Psoas muscle (tissue), 8 donors: ENCODE data around the gene CCNI. TPM values are rescaled to one million over a fixed set of nuclear protein-coding genes. Genes with fewer than 3 reads are reported as not detected.

Experiments used
- ATAC-seq, 4 donors: fragments of 200-7000 bp; cut with Tn5 transposase; one replicate each; pipeline ENCODE4 v1.9.1; 2020; ENCODE audit warnings: moderate library complexity in 3 of 4, mild to moderate bottlenecking in 2 of 4
- DNase-seq, 2 donors: peaks; one replicate each; pipeline ENCODE4 v3.0.0-alpha.2; 2020
- H3K27ac ChIP-seq: fragments of 200-600 bp; one replicate; pipeline ENCODE4 v1.8.0; 2022
- H3K27me3 ChIP-seq, 3 donors: fragments of 200-600 bp in 1 of 3; one replicate each; pipeline versions ENCODE4 v1.6.1 to v1.8.0; 2013 to 2022; ENCODE audit warnings: low read length in 2 of 3, mild to moderate bottlenecking in 2 of 3, moderate library complexity in 1 of 3; ENCODE audit not compliant: insufficient read depth in 3 of 3
- H3K36me3 ChIP-seq, 2 donors: fragments of 200-600 bp in 1 of 2; one replicate each; pipeline versions ENCODE4 v1.6.1 to v1.8.0; 2013 to 2022; ENCODE audit warnings: low read depth in 1 of 2, mild to moderate bottlenecking in 1 of 2, moderate library complexity in 1 of 2; ENCODE audit not compliant: insufficient read depth in 1 of 2
- H3K4me1 ChIP-seq: fragments of 200-600 bp; one replicate; pipeline ENCODE4 v1.8.0; 2022
- H3K4me3 ChIP-seq: fragments of 200-600 bp; one replicate; pipeline ENCODE4 v1.8.0; 2022; ENCODE audit warnings: mild to moderate bottlenecking
- H3K9me3 ChIP-seq: fragments of 200-600 bp; one replicate; pipeline ENCODE4 v1.8.0; 2022
- WGBS, 3 donors: extraction: QIAGEN DNeasy Blood & Tissue Kit; methylation state at CpG; one replicate each; pipeline versions ENCODE4 v1.1.6 to v1.1.7; 2013; 5-methylcytosine and 5-hydroxymethylcytosine counted together
- intact Hi-C, 2 donors: fragments of 100-400 bp; cut with DNase I; formaldehyde crosslinking; loops; one replicate each; pipeline versions ENCODE4 v1.11.0 to v1.14.2; 2022
- polyA plus RNA-seq, 3 donors: library from polyadenylated mRNA; stranded (reverse); fragments of 200-250 nt; gene quantifications; one replicate each; pipeline ENCODE4 v1.2.3, GENCODE V29; 2013
- total RNA-seq, 4 donors: library from RNA; stranded (reverse); fragmentation: NEBNext Ultra II Directional in 2 of 4; extraction: Animal tissue kit (Norgen Biotek cat#: 25700) in 2 of 4; gene quantifications; one replicate each; pipeline versions ENCODE4 v1.2.1 to v1.2.4, GENCODE V29; 2021 to 2023
- TF ChIP-seq, protein P1 (sequence below): fragments of 200-600 bp; IDR thresholded peaks from one replicate; pipeline ENCODE4 v1.8.0; 2022; ENCODE audit warnings: antibody characterized with exemption
- donor health status: healthy with polysubstance abuse.
- donor health status: DM: no; HTN: no; CAD: no; lungs with moderate emphysema.
- donor health status: Bipolar disorder and iron deficiency.
- donor health status: healthy.
- donor health status: DM: yes; HTN: yes; CAD: no.
- donor health status: DM: no; HTN: no; CAD: no.
- donor health status: DM: no; HTN: no; CAD: no.
- donor health status: DM: yes; HTN: yes; CAD: no.

The CCNI gene
- total and polyA plus RNA-seq, 7 donors, result 82.1 to 182 (median 147) TPM

DNA sequence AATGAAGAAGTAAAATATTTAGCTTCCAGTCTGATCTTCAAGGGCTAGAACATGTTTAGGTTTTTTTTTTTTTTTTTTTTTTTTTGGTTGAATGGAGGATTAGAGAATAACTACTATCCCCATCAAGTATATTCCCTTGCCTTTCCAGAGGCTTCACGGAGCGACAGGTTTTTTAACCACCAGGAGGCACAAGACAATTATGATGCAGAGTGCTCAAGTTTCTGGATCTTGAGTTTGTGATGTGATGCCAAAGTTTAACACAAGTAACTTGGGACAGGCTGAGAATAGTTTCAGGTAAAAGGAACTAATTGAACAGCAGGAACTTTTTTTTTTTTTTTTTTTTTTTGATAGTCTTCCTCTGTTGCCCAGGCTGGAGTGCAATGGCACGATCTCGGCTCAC, 30.3 kb downstream of the CCNI start:
- no peak overlapping the region for H3K27ac ChIP-seq
- peaks cover 0 to 55% of the 10 kb centered on the region in 2 donors for H3K36me3 ChIP-seq
- H3K9me3 ChIP-seq, result no peaks in the 10 kb centered on the region
- peak in 1 of 4 donors; percentile 47 for ATAC-seq
- no peak for DNase-seq
- intact Hi-C loops, result loop anchor here in 1 of 2 donors (10.0 kb wide), 2 partner anchors 91 to 531 kb away; no protein-coding TSS in a partner anchor
- peaks cover 16% of the 10 kb centered on the region for H3K4me1 ChIP-seq
- 61 to 81% (median 81%) methylated on average over 4 of the region's 4 CpGs for WGBS, 3 donors
- no peaks in the 10 kb centered on the region for H3K27me3 ChIP-seq
- TF ChIP-seq, protein P1, sequence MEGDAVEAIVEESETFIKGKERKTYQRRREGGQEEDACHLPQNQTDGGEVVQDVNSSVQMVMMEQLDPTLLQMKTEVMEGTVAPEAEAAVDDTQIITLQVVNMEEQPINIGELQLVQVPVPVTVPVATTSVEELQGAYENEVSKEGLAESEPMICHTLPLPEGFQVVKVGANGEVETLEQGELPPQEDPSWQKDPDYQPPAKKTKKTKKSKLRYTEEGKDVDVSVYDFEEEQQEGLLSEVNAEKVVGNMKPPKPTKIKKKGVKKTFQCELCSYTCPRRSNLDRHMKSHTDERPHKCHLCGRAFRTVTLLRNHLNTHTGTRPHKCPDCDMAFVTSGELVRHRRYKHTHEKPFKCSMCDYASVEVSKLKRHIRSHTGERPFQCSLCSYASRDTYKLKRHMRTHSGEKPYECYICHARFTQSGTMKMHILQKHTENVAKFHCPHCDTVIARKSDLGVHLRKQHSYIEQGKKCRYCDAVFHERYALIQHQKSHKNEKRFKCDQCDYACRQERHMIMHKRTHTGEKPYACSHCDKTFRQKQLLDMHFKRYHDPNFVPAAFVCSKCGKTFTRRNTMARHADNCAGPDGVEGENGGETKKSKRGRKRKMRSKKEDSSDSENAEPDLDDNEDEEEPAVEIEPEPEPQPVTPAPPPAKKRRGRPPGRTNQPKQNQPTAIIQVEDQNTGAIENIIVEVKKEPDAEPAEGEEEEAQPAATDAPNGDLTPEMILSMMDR, result peak; percentile 7
- no peak overlapping the region for H3K4me3 ChIP-seq

DNA sequence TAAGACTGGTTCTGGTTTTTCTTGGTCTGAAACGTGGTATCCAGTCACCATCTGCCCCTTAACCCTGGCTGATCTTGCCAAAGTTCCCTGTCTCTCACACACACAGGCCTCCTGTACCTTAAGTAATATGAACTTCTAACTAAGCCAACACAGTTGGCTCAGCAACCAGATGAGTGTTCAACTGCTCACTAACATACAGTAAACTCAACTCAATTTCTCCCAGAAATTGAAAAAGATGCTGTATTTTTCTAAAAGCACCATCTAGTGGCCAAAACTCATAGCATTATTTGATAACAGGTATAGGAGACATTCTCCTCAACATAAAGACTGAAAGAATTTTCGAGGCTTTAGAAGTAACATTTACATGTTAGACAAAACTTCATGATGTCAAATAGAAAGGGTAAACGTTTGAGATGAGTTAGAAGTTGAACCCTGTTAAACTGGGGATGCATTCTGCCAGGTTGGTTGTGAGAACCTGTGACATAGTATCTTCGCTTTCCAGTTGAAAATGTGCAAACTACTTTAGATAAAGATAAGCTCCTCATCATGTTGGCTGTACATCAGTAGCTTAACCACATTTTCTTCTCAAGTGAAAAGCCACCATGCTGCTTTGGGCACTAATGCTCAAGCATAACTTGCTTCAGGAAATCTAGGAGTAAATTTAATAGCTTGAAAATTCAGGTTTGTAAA, 31.2 kb downstream of the CCNI start:
- Histone ChIP-seq H3K27ac (no peak overlapping the region), H3K4me3 (no peak overlapping the region), H3K4me1 (peaks cover 17% of the 10 kb centered on the region), H3K9me3 (no peaks in the 10 kb centered on the region), H3K27me3 (no peaks in the 10 kb centered on the region), H3K36me3 (peaks cover 0 to 55% of the 10 kb centered on the region in 2 donors)
- ATAC-seq, result peak in 3 of 4 donors; percentile 19 to 55 (median 44)
- no peak for DNase-seq
- TF ChIP-seq, protein P1, result peak; percentile 52
- intact Hi-C loops, result loop anchor here in 1 of 2 donors (10.0 kb wide), 2 partner anchors 90 to 530 kb away; no protein-coding TSS in a partner anchor
- 48 to 65% (median 58%) methylated on average over 4 of the region's 4 CpGs for WGBS, 3 donors

DNA sequence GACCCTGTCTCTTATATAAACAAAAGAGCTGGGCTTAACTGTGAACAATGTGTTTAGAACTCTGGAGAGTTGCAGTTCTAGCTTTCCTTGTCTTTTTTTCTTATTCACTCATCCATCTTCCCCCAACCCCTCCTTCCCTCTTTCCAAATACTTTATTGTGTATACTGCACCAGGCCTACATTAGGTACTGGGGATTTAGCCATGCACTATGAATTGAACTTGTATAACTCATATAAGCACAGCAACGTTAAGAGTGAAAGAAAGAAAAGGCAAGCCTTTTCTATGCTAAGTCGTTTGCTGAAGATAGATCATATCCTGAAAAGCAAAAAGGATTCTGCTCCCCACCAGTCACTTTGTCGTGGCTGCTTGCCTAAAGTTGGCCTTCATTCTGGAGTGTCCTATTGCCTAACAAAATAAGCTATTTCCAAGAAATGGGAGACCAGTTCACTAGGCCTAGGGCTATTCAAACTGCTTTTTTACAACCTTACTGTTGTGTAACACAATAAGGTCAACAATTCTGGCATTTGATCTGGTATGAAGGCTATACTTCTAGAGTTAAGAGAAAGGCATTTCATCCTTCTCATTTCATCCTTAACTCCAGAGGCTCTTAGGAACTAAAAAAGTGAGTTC, 32.2 kb downstream of the CCNI start:
- 27 to 49% (median 33%) methylated on average over 3 of the region's 3 CpGs for WGBS, 3 donors
- TF ChIP-seq, protein P1, result no peak
- H3K27ac ChIP-seq, result no peak overlapping the region
- peaks cover 0 to 55% of the 10 kb centered on the region in 2 donors for H3K36me3 ChIP-seq
- DNase-seq (no peak), ATAC-seq (peak in 3 of 4 donors; percentile 46 to 59 (median 54))
- no peaks in the 10 kb centered on the region for H3K9me3 ChIP-seq
- no peaks in the 10 kb centered on the region for H3K27me3 ChIP-seq
- intact Hi-C loops, result loop anchor here in 1 of 2 donors (10.0 kb wide), 2 partner anchors 89 to 529 kb away; no protein-coding TSS in a partner anchor
- peaks cover 17% of the 10 kb centered on the region for H3K4me1 ChIP-seq
- H3K4me3 ChIP-seq, result no peak overlapping the region

DNA sequence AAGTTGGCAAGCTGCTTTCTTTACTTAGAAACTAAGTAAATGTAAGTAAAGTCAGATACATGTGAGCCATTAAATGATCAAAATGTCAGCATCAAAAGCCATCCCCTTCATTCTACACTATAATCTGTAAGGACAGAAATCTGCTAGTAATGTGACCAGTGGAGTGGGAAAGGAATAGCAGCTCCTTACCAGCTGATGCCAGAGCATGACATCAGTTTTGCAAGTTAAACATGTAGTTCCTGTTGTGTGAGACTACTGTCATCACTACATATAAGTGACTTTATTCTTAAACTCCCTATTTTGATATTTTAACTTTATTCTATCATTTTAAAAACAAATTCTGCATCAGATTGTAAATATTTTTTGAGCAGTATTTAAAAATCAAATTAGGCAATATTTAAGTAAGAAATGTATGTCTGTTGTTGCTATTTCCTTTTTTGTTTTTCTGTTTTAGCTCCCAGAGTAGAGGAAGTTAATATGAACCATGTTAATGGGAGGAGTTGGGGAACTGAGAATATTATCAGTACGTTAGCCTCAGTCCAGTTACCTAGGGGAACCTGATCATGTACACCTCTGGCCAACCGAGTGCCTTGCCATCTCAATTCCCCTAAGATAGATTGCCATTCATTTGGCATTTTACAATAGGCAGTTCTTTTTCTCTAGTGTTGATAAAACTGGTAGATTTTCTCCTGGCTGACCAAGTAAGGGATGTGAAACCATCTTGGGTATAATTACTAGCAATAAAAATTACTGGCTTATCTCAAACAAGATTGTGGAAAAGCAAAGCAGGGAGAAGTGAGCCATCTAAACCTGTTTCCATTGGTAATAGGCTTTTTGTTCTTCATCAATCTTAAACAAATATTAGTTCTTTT, 34.7 kb downstream of the CCNI start:
- Histone ChIP-seq H3K4me3 (no peak overlapping the region), H3K27ac (no peak overlapping the region), H3K36me3 (peaks cover 0 to 48% of the 10 kb centered on the region in 2 donors), H3K27me3 (no peaks in the 10 kb centered on the region), H3K4me1 (peaks cover 17% of the 10 kb centered on the region), H3K9me3 (no peaks in the 10 kb centered on the region)
- TF ChIP-seq, protein P1, result no peak
- 67 to 81% (median 75%) methylated on average over 2 of the region's 2 CpGs for WGBS, 3 donors
- ATAC-seq (no peak), DNase-seq (no peak)
- intact Hi-C loops, result loop anchor here in 1 of 2 donors (10.0 kb wide), 2 partner anchors 86 to 526 kb away; no protein-coding TSS in a partner anchor
